Upper lobe of left lung (tissue), 6 donors: ENCODE results near the gene USP32. TPM values are rescaled to one million over a fixed set of nuclear protein-coding genes. Genes with fewer than 3 reads are reported as not detected.

ENCODE experiments used
- ATAC-seq, 2 donors: fragments of 200-7000 bp; cut with Tn5 transposase; one replicate each; pipeline ENCODE4 v1.9.1; 2022; ENCODE audit warnings: mild to moderate bottlenecking in 2 of 2, moderate library complexity in 2 of 2; ENCODE audit not compliant: low FRiP score in 2 of 2
- DNase-seq, 2 donors: peaks; one replicate each; pipeline ENCODE4 v3.0.0-alpha.2; 2019 to 2020
- H3K27ac ChIP-seq, 4 donors: fragments of 200-600 bp; sonication (generic); one replicate each; pipeline ENCODE4 v1.5.1; 2016 to 2019
- H3K27me3 ChIP-seq, 4 donors: fragments of 200-600 bp; sonication (generic); one replicate each; pipeline ENCODE4 v1.5.1; 2017 to 2019
- H3K36me3 ChIP-seq, 4 donors: fragments of 200-600 bp; sonication (generic); one replicate each; pipeline ENCODE4 v1.5.1; 2016 to 2019
- H3K4me1 ChIP-seq, 4 donors: fragments of 200-600 bp; sonication (generic); one replicate each; pipeline ENCODE4 v1.5.1; 2018 to 2019
- H3K4me3 ChIP-seq, 4 donors: fragments of 200-600 bp; sonication (generic); one replicate each; pipeline ENCODE4 v1.5.1; 2017 to 2019; ENCODE audit warnings: mild to moderate bottlenecking in 2 of 4, moderate library complexity in 1 of 4
- H3K9me3 ChIP-seq, 4 donors: fragments of 200-600 bp; sonication (generic); one replicate each; pipeline ENCODE4 v1.5.1; 2018 to 2019
- CTCF ChIP-seq, 6 experiments: fragments of 450-650 bp in 4 of 6; fragments of 200-600 bp in 2 of 6; sonication (generic) in 2 of 6; IDR thresholded peaks; one replicate each; pipeline ENCODE4 v1.5.1; 2016 to 2019; ENCODE audit warnings: antibody characterized with exemption in 6 of 6
- EP300 ChIP-seq, 4 donors: sonication (generic); formaldehyde crosslinking; IDR thresholded peaks; one replicate each; pipeline ENCODE4 v1.5.1; 2017; ENCODE audit warnings: antibody characterized with exemption in 4 of 4, control low read depth in 2 of 4
- POLR2A ChIP-seq, 4 donors: fragments of 450-650 bp; IDR thresholded peaks; one replicate each; pipeline ENCODE4 v1.5.1; 2016 to 2017; ENCODE audit warnings: antibody characterized with exemption in 4 of 4, mild to moderate bottlenecking in 2 of 4
- POLR2AphosphoS5 ChIP-seq, 2 donors: sonication (generic); formaldehyde crosslinking; IDR thresholded peaks; one replicate each; pipeline ENCODE4 v1.5.1; 2017; ENCODE audit warnings: antibody characterized with exemption in 2 of 2
- WGBS, 2 donors: methylation state at CpG; one replicate each; pipeline ENCODE4 v1.1.5; 2017 to 2018; 5-methylcytosine and 5-hydroxymethylcytosine counted together
- small RNA-seq, 4 donors: library from RNA; depleted of rRNA; stranded (forward); fragments of <200 nt; gene quantifications; one replicate each; pipeline ENCODE3, GENCODE V24; 2016
- total RNA-seq, 6 donors: library from RNA; depleted of rRNA in 4 of 6; stranded (reverse); fragments of >200 nt in 4 of 6; gene quantifications; one replicate each; pipeline versions ENCODE4 v1.1.0 to v1.2.1, GENCODE V29; 2016 to 2021
- donor health status: DM: no; HTN: no; CAD: no; lungs with moderate emphysema.
- donor health status: DM: no; HTN: yes; CAD: no; lungs with severe emphysema.

Gene USP32
- total RNA-seq, 6 donors from 2014 or later, result 69.5 to 115 (median 86.3) TPM

DNA sequence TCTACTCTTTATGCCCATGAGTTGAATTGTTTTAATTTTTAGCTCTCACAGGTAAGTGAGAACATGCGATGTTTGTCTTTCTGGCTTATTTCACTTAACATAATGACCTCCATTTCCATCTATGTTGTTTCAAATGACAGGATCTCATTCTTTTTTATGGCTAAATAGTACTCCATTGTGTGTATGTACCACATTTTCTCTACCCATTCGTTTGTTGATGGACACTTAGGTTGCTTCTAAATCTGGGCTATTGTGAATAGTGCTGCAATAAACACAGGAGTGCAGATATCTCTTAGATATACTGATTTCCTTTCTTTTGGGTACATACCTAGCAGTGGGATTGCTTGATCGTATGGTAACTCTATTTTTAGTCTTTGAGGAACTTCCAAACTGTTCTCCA, 261.5 kb downstream of the USP32 start:
- TF ChIP-seq EP300 (IDR thresholded peaks at IDR 0.05) (no peak), POLR2AphosphoS5 (IDR thresholded peaks at IDR 0.05) (no peak), CTCF (IDR thresholded peaks at IDR 0.05) (no peak), POLR2A (IDR thresholded peaks at IDR 0.05) (no peak)
- no peak for DNase-seq
- no peak overlapping the region for H3K4me3 ChIP-seq
- WGBS, 2 donors, result 74 to 86% methylated on average over 3 of the region's 3 CpGs
- no peaks in the 10 kb centered on the region for H3K36me3 ChIP-seq
- no peak for ATAC-seq
- H3K27ac ChIP-seq, result no peak overlapping the region
- H3K27me3 ChIP-seq, result peaks cover 0 to 3% (median 0%) of the 10 kb centered on the region in 4 donors
- H3K9me3 ChIP-seq, result no peaks in the 10 kb centered on the region
- peaks cover 5 to 22% (median 12%) of the 10 kb centered on the region in 4 donors for H3K4me1 ChIP-seq

GRCh38 chr17:60129164-60129563, 262.8 kb downstream of the USP32 start:
- H3K9me3 ChIP-seq, result no peaks in the 10 kb centered on the region
- no peak overlapping the region for H3K27ac ChIP-seq
- WGBS, 2 donors, result 96 to 97% methylated on average over 4 of the region's 4 CpGs
- ATAC-seq (no peak), DNase-seq (no peak)
- H3K36me3 ChIP-seq, result no peaks in the 10 kb centered on the region
- TF ChIP-seq EP300 (IDR thresholded peaks at IDR 0.05) (no peak), CTCF (IDR thresholded peaks at IDR 0.05) (no peak)
- H3K4me1 ChIP-seq, result peaks cover 2 to 14% (median 5%) of the 10 kb centered on the region in 4 donors
- no peak overlapping the region for H3K4me3 ChIP-seq
- H3K27me3 ChIP-seq, result no peaks in the 10 kb centered on the region

Small RNA genes lying within 50 kb of the gene (small RNA-seq; reads per million reads assigned to genes)
- gene SCARNA20, result 2.2 to 107 (median 33.3) reads per million in 4 donors

Other genes starting within 250 kb of the USP32 start
- gene CA4, start 242.2 kb downstream of the USP32 start, total RNA-seq, result 100 to 1,000 TPM in 1 of 6 donors, 10 to 100 TPM in 4, 1 to 10 TPM in 1; 7.3 to 102 (median 45.5) TPM
- under 1 TPM in 2 of 6 donors, not detected in 4; 0.37 to 0.61 TPM for gene CHCT1, start 30.4 kb upstream of the USP32 start, total RNA-seq
- 10 to 100 TPM; 17.4 to 42.9 (median 28.7) TPM for gene APPBP2, start 134.1 kb upstream of the USP32 start, total RNA-seq
- 10 to 100 TPM; 14.4 to 25.9 (median 19.8) TPM for gene PPM1D, start 208.1 kb upstream of the USP32 start, total RNA-seq